Measurements from ENCODE around the gene CNEP1R1. TPM values are rescaled to one million over a fixed set of nuclear protein-coding genes. Genes with fewer than 3 reads are reported as not detected.

Gene CNEP1R1
- total RNA-seq, 1 experiment from 2014 or later, result 14.6 TPM

GRCh38 chr16:50081428-50082018 is 56.5 kb downstream of the CNEP1R1 start:
- Histone ChIP-seq H3K36me3 (ENCODE audit: control insufficient read depth in 1 of 2, insufficient read depth in 2 of 2, low read length in 2 of 2) (peaks cover 23 to 34% of the 10 kb centered on the region in 2 experiments; a peak in 3 of 4 replicates), H3K9ac (ENCODE audit: low read length) (no peak overlapping the region), H3K4me3 (replicated peaks in 1 of 2; ENCODE audit: low read depth in 1 of 2, low read length in 2 of 2) (no peak overlapping the region), H3K4me2 (ENCODE audit: low read length) (no peak overlapping the region), H2AFZ (ENCODE audit: low read depth, low read length, poor library complexity, severe bottlenecking) (no peak overlapping the region), H3K27me3 (ENCODE audit: insufficient read depth, low read length) (no peaks in the 10 kb centered on the region), H3K4me1 (ENCODE audit: control insufficient read depth in 1 of 2, insufficient read depth in 2 of 2, low read length in 2 of 2) (no peaks in the 10 kb centered on the region), H4K20me1 (ENCODE audit: insufficient read depth) (no peaks in the 10 kb centered on the region), H3K27ac (ENCODE audit: low read depth, low read length) (no peak overlapping the region), H3K79me2 (ENCODE audit: insufficient read depth, low read length) (no peaks in the 10 kb centered on the region), H3K9me2 (ENCODE audit: insufficient read depth) (no peaks in the 10 kb centered on the region), H3K9me3 (ENCODE audit: control insufficient read depth in 1 of 2, insufficient read depth in 1 of 2, low read depth in 1 of 2, low read length in 2 of 2) (no peaks in the 10 kb centered on the region)
- ATAC-seq (no peak), DNase-seq (ENCODE audit: low read depth, low spot score) (no peak)
- ChIA-PET POLR2A (no interaction called here), RAD21 (ENCODE audit: low non-redundant PET in 1 of 2, low total read pairs in 2 of 2, uncharacterized antibody in 2 of 2, unreplicated experiment in 2 of 2) (no interaction called here), CTCF (no interaction called here)
- no peak for TF ChIP-seq CTCF (IDR thresholded peaks at IDR 0.05 in 2 of 3, conservative IDR thresholded peaks at IDR 0.05 in 1 of 3; ENCODE audit: borderline replicate concordance in 1 of 3, insufficient read depth in 1 of 3, low read depth in 2 of 3, low read length in 2 of 3)
- no peak for TF ChIP-seq CEBPB (IDR thresholded peaks at IDR 0.05; ENCODE audit: low read depth)
- TF ChIP-seq ZNF274 (IDR thresholded peaks at IDR 0.05; ENCODE audit: low read depth, low read length), result no peak
- TF ChIP-seq CBX3 (IDR thresholded peaks at IDR 0.05; ENCODE audit: low read depth), result no peak
- no peak for TF ChIP-seq RAD21 (IDR thresholded peaks at IDR 0.05; ENCODE audit: low read depth)
- no peak for TF ChIP-seq ZFX (IDR thresholded peaks at IDR 0.05)
- TF ChIP-seq EZH2 (IDR thresholded peaks at IDR 0.05), result no peak
- no peak for TF ChIP-seq SIN3A (IDR thresholded peaks at IDR 0.05; ENCODE audit: low read depth)
- no peak for TF ChIP-seq TCF7L2 (IDR thresholded peaks at IDR 0.05; ENCODE audit: borderline replicate concordance, extremely low read depth, insufficient read depth, insufficient read length)
- TF ChIP-seq SRF (IDR thresholded peaks at IDR 0.05; ENCODE audit: low read depth), result no peak
- TF ChIP-seq ZBTB33 (IDR thresholded peaks at IDR 0.05; ENCODE audit: extremely low read depth, insufficient replicate concordance, low read length), result no peak
- no peak for TF ChIP-seq EGR1 (IDR thresholded peaks at IDR 0.05; ENCODE audit: low read depth)
- TF ChIP-seq POLR2A (IDR thresholded peaks at IDR 0.05; ENCODE audit: borderline replicate concordance, extremely low read depth, insufficient read depth, insufficient read length), result no peak
- TF ChIP-seq SP1 (IDR thresholded peaks at IDR 0.05; ENCODE audit: low read depth), result no peak
- no peak for TF ChIP-seq REST (IDR thresholded peaks at IDR 0.05; ENCODE audit: low read depth)
- no peak for TF ChIP-seq YY1 (IDR thresholded peaks at IDR 0.05; ENCODE audit: extremely low read depth, insufficient replicate concordance, low read depth, low read length)
- TF ChIP-seq FOSL1 (IDR thresholded peaks at IDR 0.05; ENCODE audit: low read depth), result no peak
- TF ChIP-seq ATF3 (IDR thresholded peaks at IDR 0.05), result no peak
- no peak for TF ChIP-seq JUND (IDR thresholded peaks at IDR 0.05)
- TF ChIP-seq ELF1 (IDR thresholded peaks at IDR 0.05; ENCODE audit: borderline replicate concordance, low read depth), result no peak
- BruUV-seq (replicated peaks), result no TSS peak
- intact Hi-C loops (cut with micrococcal nuclease), result no loop called here

All from HCT116 (cell line).